Stimulated activated CD4-positive, alpha-beta T cell treated with anti-CD3 and anti-CD28 coated beads, TNF-alpha, amount 100 ng/mL, for 48 hours (primary cell): ENCODE data around the gene SLC4A8.
"Not testable (repeated sequence)": the region's sequence is repeated elsewhere in the genome, so short reads cannot be mapped to it uniquely, and the experiment has no call there.

Source experiments
- DNase-seq, 3 donors: peaks; one replicate each; pipeline ENCODE4 v3.0.0-alpha.2; 2020; ENCODE audit warnings: low read depth in 3 of 3

SLC4A8 gene

DNA sequence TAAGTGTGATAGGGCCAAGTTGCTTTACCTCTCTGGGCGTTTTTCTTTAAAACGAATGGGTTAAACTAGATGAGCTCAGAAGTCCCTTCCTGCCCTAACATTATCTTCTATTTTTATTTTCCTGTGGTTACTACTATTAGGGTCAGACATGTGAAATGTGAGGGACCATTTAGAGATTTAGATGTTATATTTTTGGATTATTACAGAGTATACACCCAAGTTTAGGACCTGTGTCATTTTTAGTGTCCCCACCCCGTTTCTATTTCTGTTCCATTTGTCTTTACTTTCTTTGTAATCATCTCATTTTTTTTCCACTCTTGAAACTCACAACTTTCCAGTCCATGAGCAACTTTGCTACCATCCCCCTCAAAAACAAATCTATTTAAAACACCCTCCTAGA is 56.3 kb downstream of the SLC4A8 start:
- no peak for DNase-seq

GRCh38 chr12:51482929-51483697 is 58.5 kb downstream of the SLC4A8 start:
- no peak for DNase-seq

DNA sequence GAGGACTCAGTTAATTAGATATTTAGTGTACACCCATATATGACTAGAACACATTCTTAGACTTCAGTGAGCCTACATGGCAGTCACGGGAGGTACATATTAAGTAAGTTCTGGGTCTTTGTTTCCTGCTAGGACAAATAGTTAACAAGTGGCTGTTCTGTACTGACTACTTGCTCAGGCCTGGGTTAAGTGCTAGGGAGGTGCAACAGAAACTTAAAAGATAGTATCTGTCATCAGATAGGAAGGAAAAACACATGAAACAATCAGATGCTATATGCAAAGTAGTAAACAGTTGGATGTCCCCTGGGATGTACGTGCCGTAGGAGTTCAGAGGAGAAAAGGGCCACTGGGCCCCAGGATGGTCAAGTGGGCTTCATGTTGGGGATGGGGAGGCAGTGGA is 59.5 kb downstream of the SLC4A8 start:
- DNase-seq: no peak

- no peak for DNase-seq
These were observed 63.6 kb downstream of the SLC4A8 start for GRCh38 chr12:51488281-51488680.

DNA sequence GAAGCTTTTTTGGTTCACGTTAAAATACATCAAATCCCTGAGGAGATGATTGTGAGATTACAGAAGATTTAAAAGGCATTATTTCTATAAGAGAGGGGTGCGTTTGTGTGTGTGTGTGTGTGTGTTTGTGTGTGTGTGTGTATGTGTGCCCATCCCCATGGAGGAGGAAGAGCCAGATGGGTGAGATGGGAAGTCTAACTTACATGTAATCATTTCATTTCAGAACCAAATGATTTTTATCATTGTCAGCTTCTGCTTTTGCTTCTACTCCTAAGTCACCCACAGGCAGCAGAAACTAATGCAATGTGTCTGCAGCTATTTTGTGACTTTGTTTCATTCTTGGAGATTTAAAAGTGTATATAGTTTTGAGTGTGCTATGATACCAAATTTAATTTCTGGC is 68.7 kb downstream of the SLC4A8 start:
- no peak for DNase-seq

- no peak for DNase-seq
These were observed 72.3 kb downstream of the SLC4A8 start for GRCh38 chr12:51496895-51497294.

DNA sequence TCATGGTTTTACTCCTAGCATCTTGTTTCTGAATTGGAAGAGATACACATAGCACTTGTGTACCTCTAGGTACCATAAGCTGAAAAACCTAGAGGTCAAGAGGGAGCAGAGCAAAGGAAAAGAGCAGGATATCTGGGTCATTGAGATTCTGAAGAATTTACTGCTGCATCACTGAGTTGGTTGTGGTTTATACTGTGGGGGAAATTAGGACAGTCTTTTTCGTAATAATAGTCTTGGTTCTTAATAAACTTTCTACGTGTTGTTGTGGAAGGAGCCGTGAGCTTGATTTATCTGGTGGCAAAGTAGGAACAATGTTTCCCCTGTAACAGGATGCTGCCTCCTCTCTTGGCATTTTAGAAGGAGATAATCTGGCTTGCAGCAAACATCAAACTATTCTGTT is 80.2 kb downstream of the SLC4A8 start:
- no peak for DNase-seq

DNA sequence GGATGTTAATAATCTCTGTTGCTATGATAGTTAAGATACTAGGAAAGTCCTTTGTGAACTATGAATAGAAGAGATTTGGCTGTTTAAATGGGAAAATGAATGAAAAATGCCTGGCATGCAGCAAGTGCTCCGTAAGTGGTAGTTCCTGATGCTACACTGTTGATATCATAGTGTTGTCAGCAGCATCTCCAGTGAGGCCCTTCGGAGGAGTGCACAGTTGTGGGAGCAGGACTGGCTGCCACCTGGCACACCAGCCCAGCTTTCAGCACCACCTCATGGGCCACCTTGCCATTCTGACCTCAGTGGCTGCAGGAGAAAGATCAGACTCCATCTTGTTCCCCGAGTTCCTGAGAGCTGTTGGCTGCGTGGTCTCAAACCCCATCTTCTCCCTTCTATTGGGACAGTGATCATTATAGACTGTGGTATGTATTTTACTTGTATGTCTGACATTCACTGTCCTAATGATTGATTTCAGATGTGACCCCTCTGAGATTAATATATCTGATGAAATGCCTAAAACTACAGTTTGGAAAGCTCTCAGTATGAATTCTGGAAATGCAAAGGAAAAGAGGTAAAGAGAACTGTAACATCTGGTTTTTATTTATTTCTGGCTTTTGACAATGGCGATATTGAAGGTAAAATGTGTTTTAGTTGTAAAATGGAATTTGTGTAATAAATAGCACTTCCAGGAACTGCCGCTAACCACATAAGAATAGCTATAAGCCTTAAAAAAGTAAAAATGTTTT is 80.9 kb downstream of the SLC4A8 start:
- DNase-seq: no peak

- no peak for DNase-seq
These were observed 82.5 kb downstream of the SLC4A8 start for GRCh38 chr12:51507178-51507577.

GRCh38 chr12:51508285-51508684 is 83.7 kb downstream of the SLC4A8 start:
- DNase-seq: no peak

DNA sequence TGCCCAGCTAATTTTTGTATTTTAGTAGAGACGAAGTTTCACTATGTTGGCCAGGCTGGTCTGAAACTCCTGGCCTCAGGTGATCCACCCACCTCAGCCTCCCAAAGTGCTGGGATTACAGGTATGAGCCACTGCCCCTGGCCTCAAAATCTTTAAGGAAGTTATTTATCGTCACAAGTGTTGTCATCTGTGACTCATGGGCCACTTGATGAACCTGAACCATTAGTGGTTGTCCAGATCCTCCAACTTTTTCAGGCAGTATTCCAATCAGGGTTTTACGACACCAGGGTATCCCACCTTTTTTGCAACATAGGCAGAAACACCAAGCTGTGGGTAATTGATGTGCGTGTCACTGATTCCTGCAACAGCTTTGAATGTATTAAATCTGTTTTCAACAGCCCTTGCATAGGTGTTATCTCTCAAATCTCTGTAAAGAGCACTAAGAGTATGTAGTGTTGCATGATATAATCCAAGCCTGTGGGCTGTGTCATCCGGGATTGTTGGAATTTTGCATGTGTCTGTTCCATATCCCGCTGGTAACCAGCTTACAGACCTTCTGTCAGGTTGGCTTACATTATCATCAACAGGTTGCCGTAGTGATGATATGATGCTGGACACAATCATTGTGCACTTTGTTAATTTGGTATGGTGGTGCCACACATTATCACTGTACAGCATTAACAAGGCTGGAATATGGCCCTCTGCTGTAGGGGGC is 87.1 kb downstream of the SLC4A8 start:
- no peak for DNase-seq

GRCh38 chr12:51512438-51512837 is 87.8 kb downstream of the SLC4A8 start:
- DNase-seq: no peak

DNA sequence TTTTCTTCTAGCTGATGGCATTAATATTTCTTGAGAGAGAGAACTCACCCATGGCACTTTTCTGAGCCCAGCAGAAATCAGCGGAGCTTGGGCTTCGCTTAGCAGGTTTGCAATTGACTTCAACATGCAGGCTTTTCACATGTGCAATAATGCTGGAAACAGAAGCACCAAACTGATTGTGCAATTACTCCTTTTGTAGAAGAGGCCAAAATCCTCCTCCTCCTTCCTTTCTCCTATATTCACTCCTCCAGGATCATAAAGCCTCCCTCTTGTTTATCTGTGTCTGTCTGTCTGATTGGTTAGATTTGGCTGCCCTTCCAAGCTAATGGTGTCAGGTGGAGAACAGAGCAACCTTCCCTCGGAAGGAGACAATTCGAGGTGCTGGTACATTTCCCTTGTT is 90.4 kb downstream of the SLC4A8 start:
- DNase-seq: not testable (repeated sequence)

- no peak for DNase-seq
These were observed 92.7 kb downstream of the SLC4A8 start for GRCh38 chr12:51517316-51517715.

DNA sequence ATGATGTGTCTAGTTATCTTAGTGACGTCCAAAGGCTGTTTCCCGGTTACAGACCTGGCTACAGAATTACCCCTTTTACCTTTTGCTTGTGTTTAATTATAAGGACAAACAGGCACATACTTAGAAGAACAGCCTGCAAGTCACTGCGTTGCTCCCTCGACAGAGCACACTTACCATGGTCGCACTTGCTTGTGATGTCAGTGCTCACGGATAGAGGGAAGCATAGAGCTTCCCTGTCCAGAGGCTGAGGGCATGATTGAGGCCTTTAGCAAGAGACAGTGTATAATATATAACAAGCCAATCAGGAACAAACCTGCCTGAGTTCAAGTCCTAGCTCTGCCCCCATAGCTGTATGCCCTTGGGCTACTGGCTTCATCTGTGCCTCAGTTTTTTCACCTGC is 93.2 kb downstream of the SLC4A8 start:
- DNase-seq: no peak

GRCh38 chr12:51519755-51520154 is 95.1 kb downstream of the SLC4A8 start:
- no peak for DNase-seq

DNA sequence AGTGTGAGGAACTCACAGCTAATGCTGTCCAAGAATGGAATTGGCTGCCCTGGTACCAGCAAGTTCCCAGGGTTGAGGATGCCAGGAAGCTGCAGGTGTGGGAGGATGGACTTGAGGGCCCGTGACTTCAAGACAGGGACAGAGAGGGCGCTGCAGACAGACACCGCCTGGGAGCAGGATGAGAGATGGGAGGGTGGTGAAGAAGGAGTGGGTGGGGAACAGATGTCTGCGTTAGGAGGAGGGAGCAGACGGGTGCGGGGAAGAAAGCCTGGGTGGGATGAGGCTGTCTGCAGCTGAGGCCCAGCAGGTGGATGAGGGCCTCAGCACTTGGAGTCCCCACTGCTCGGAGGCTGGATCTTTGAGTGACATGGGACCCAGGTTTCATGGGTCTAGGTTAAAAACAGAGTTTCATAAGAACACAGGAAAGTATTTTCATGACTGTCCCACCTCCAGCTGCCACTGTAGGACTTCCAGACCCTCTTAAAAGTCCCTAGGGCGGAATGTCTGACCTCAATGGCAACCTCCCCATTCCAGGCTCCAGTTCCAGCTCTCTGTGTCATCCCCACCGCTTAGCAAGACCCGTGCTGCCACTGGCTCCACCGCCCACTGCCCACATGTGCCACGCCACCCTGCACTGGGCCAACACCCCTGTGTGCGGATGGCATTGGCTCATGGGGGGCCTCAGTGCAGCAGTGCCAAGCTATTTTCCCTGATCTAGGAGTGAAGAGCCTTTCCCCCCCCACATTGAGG is 96.1 kb downstream of the SLC4A8 start:
- DNase-seq: no peak

GRCh38 chr12:51521554-51522276 is 97.1 kb downstream of the SLC4A8 start:
- no peak for DNase-seq

- DNase-seq: no peak
These were observed 98.1 kb downstream of the SLC4A8 start for GRCh38 chr12:51522696-51523095.

DNA sequence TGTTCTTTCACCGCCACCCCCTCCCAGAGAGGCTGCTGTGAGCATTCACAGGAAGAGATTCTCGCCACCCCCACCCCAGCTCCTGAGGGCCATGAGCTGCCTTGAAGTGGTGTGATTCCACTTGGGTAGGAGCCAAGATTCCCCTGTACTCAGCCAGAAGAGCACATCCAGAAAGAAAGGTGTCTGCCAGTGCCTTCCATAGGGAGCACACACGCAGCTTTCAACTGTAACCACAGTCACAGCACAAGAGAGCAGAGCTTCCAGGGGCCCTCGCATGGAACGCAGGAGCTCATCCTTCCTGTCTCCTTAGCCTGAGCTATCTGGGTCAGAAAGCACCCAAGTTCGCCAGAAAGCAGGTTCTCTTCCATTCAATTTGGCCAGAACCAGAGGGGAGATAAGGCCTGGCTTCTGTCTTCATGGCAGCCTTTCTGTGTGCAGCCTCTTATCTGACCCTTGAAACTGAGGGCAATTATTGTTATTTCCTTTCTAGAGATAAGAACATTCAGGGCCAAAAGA is 99.8 kb downstream of the SLC4A8 start:
- no peak for DNase-seq

DNA sequence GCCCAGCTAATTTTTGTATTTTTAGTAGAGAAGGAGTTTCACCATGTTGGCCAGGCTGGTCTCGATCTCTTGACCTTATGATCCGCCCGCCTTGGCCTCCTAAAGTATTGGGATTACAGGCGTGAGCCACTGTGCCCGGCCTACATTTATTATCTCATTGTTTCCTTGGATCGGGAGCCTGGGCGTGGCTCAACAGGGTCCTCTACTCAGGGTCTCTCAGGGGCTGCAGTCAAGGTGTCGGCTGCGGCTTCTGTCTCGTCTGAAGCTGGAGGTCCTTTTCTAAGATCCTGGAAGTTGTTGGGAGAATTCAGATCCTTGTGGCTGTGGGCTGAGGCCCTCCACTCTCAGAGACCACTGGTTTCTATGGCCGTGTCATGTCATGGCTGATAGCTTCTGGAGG is 100.9 kb downstream of the SLC4A8 start:
- no peak for DNase-seq
